ENCODE data around the gene AVPR1B.

DNA sequence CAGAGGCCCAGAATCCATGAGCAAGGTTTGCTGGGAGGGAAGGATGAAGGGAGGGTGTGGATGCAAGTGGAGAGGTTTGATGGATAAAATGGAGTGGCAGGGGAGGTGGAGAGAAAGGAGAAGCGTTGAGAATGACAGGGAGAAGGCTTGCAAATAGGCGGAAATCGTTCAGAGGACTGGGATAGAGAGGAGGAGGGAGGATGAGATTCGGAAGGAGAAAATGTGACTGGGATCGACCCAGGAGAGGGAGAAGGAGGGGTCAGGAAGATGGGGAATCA lies 376 bp downstream of the AVPR1B start:
- no peak for TF ChIP-seq POLR2A (IDR thresholded peaks at IDR 0.05)
- TF ChIP-seq, protein P1, sequence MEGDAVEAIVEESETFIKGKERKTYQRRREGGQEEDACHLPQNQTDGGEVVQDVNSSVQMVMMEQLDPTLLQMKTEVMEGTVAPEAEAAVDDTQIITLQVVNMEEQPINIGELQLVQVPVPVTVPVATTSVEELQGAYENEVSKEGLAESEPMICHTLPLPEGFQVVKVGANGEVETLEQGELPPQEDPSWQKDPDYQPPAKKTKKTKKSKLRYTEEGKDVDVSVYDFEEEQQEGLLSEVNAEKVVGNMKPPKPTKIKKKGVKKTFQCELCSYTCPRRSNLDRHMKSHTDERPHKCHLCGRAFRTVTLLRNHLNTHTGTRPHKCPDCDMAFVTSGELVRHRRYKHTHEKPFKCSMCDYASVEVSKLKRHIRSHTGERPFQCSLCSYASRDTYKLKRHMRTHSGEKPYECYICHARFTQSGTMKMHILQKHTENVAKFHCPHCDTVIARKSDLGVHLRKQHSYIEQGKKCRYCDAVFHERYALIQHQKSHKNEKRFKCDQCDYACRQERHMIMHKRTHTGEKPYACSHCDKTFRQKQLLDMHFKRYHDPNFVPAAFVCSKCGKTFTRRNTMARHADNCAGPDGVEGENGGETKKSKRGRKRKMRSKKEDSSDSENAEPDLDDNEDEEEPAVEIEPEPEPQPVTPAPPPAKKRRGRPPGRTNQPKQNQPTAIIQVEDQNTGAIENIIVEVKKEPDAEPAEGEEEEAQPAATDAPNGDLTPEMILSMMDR (IDR thresholded peaks at IDR 0.05): no peak

Data from uterus (tissue), 2 donors.